Glomerular visceral epithelial cell (primary cell): ENCODE data around the gene GALNT14.
A peak's percentile ranks its signal among the peaks of the same experiment; 100 is the strongest.

Source experiments
- DNase-seq: peaks from one replicate; pipeline ENCODE4 v3.0.0-alpha.2; 2016; ENCODE audit errors: extremely low spot score

Gene GALNT14

GRCh38 chr2:31134480-31134879, 3.8 kb downstream of the GALNT14 start:
- no peak for DNase-seq

GRCh38 chr2:31132786-31133185, 5.5 kb downstream of the GALNT14 start:
- no peak for DNase-seq

- DNase-seq, result no peak
Observed at GRCh38 chr2:31131871-31132270, 6.4 kb downstream of the GALNT14 start.

- DNase-seq, result no peak
Observed at GRCh38 chr2:31129375-31130171, 8.7 kb downstream of the GALNT14 start.

- peak; percentile 58 for DNase-seq
Observed at GRCh38 chr2:31127931-31128330, 10.3 kb downstream of the GALNT14 start.

GRCh38 chr2:31125918-31126695, 12.1 kb downstream of the GALNT14 start:
- DNase-seq, result peak; percentile 68

GRCh38 chr2:31124904-31125303, 13.3 kb downstream of the GALNT14 start:
- DNase-seq, result no peak

GRCh38 chr2:31122133-31122532, 16.1 kb downstream of the GALNT14 start:
- no peak for DNase-seq

GRCh38 chr2:31113765-31114164, 24.5 kb downstream of the GALNT14 start:
- no peak for DNase-seq

GRCh38 chr2:31112544-31112943, 25.7 kb downstream of the GALNT14 start:
- DNase-seq, result no peak

- DNase-seq, result no peak
Observed at GRCh38 chr2:31110998-31111397, 27.2 kb downstream of the GALNT14 start.

GRCh38 chr2:31110431-31110830, 27.8 kb downstream of the GALNT14 start:
- DNase-seq, result no peak

- no peak for DNase-seq
Observed at GRCh38 chr2:31109633-31110192, 28.5 kb downstream of the GALNT14 start.

- peak; percentile 42 for DNase-seq
Observed at GRCh38 chr2:31108561-31109286, 29.5 kb downstream of the GALNT14 start.

- DNase-seq, result no peak
Observed at GRCh38 chr2:31107591-31108300, 30.5 kb downstream of the GALNT14 start.

- no peak for DNase-seq
Observed at GRCh38 chr2:31101701-31102100, 36.5 kb downstream of the GALNT14 start.

- no peak for DNase-seq
Observed at GRCh38 chr2:31097962-31098613, 40.2 kb downstream of the GALNT14 start.

GRCh38 chr2:31090188-31090587, 48.1 kb downstream of the GALNT14 start:
- DNase-seq, result no peak

- no peak for DNase-seq
Observed at GRCh38 chr2:31089645-31090044, 48.6 kb downstream of the GALNT14 start.

- no peak for DNase-seq
Observed at GRCh38 chr2:31088504-31089195, 49.6 kb downstream of the GALNT14 start.
